ENCODE measurements around the gene CAMTA1.
A peak's percentile ranks its signal among the peaks of the same experiment; 100 is the strongest.

The CAMTA1 gene

DNA sequence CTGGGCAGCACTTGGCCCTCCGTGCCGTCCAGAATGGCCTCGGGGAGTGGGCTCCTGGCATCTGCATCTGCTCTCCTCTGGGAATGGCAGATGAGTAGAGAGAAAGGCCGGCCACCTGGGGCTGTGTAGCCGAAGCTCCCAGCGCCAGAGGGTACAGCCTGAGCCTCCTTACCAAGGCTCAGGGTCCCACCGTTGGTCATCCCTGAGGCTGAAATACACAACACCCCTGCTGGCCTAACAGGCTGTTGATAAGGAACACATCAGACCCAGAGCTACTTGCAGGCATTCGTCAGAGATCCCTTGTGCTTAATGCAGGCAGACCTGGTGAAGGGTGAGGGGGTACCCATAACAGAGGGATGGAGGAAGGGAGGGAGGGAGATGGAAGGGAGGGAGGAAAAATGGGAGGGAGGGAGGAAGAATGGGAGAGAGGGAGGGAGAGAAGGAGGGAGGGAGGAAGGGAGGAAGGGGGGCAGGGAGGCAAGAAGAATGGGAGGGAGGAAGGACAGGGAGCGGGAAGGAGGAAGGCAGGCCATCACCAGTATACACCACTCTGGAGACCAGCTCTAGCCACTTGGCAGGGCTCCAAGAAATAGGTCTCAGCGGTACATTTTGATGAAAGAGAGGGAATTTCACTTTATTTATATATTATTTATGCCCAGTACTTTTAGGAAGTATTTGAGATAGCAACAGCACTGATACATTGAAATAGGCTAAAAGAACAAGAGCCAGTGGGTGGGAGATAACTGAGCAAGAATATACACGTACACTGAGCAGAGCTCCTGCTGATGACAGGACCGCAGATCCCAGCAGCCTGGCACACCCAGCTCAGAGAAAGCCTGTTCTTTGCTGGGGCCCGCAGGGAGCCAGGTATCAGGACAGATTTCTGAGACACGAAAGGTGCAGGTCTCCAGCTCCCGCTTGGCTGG is 670.8 kb downstream of the CAMTA1 start:
- no peak for DNase-seq (ENCODE audit: low read depth)

DNA sequence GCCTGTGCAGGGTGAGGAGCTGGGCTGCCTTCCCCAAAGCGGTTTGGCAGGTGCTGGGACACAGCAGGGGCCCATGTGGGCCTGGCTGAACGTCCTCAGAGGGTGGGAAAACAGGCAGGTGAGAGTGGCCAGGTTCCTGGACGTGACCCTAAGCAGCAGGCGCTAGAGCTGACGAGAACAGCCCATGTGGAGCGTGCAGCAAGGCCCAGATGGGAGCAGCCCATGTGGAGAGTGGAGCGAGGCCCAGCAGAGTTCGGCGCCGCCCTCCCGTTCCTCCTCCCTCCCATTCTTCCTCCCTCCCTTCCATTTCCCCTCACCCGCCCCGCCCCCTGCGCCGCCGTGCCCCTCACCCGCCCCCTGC is 671.4 kb downstream of the CAMTA1 start:
- DNase-seq (ENCODE audit: low read depth) = no peak

DNA sequence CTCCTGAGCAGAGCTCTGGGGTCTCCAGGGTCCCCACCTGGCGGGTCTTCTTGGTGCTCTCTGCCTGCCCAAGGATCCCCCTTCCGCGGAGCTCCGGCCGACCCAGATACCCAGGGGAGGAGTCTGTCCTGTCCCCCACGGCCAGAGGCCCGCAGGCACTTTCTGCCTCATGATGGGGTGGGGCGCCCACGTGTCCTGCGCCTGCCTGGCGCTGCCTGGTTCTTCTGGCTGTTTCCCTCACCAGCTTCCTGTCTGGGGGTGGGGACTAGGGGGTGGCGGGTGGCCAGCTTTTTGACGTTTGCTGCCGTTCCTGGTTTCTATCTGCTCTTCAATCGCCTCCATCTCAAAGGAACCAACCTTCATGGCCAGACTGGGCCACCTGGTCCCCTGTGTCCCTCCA is 672.6 kb downstream of the CAMTA1 start:
- DNase-seq (ENCODE audit: low read depth) = no peak

DNA sequence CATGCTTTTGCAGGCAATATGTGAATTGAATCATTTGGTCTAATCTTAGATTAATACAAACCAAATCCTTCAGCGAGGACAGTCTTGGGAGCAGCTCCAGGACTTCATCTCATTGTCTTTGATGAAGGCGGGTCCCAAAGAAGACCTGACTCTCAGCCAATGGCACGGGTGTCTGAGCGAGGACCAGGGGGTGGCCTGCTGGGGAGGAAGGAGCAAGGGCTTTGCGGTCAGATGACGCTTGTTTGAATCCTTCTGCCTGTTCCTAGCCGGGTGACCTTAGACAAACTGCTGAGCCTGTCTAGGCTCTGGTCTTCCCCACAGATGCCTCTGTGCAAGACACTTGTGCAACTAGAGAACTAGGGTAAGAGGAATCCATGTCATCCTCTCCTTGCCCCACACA is 673.7 kb downstream of the CAMTA1 start:
- no peak for DNase-seq (ENCODE audit: low read depth)

DNA sequence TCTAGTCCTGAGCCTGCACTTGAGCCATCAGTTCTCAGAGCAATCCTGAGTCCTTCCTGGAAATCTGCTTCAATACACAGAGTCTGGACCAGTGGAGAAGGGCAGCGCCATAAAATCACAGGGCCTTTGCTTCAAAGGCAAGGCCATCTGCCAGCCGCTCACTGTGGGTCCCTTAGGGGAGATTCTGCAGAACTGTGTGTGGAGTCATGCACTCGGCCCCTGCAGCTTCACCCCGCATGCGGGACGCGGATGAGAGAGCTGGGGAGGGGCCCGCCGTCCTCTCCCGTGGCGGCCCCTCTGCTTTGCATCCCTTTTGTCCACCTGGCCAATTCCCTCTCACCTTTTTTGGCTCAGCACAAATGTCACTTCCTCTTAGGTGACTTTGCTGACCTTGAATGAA is 674.7 kb downstream of the CAMTA1 start:
- DNase-seq (ENCODE audit: low read depth) = no peak

DNA sequence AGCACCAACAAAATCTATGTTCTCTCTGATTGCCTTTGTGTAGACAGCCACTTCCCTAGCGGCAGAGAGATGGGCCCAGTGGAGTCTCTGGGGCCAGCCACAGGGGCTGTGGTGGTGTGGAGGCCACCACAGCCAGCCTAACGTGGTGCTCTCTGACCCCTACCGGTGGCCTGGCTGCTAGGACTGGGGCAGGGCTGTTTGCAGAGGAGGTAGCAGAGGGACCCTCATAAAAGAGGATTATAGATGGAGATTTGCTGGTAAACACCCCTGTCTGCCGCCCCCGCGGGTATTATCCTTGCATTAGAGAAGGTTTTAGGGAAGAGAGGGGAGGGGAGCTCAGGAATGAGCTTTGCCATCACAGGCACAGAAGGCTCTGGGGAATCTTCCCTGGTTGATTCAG is 675.6 kb downstream of the CAMTA1 start:
- DNase-seq (ENCODE audit: low read depth) = no peak

DNA sequence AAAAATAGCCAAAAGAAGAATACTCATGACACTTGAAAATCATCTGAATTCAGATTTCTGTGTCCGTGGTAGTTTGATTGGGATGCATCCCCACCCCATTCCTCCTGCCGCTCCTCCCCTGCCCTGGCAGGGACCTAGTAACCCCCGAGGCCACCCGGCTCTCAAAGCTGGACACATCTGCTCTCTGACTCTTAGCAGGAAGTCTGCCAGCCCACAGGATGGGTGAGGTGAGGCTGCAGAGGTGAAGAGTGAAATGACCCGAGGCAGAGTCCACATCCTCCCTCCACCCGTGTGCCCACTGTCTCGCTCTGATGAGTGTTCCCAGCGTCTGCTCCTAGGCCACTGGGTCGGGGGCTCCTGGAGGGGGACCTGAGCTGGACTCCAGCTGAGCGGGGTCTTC is 677.4 kb downstream of the CAMTA1 start:
- no peak for DNase-seq (ENCODE audit: low read depth)

DNA sequence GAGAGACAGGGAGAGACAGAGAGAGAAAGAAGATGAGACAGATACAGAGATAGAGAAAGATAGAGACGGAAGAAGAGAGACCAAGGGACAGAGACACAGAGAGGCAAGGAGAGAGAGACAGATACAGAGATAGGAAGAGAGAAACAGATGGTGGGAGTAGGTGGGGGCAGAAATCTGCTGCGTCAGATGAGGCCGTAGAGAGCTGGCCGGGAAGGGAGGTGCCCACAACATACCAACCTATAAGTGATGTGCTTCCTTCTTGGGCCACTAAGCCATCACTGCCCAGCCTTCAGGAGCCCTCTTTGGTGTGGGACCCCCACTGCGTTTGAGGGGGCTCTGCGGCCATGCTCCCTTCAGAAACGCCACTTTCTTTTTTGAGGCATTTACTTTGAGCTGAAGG is 678.3 kb downstream of the CAMTA1 start:
- no peak for DNase-seq (ENCODE audit: low read depth)

DNA sequence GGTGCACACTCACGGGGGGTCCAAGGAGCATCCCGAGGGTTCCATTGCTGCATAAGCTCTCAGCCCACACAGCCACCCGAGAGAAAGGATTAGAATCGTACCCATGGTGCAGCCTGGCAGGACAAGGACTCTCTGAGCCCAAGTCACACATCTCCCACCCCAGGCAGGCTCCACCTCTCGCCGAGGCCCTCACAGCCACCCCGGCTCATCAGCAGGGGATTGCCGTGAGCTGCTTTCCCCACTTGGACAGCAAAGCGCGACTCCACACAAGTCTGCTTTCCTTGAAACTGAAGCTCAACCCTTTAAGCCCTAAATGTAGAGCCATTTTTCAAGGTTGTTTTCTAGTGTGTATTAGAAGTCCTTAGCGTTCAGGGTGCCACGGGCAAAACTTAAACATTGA is 679.5 kb downstream of the CAMTA1 start:
- DNase-seq (ENCODE audit: low read depth) = no peak

DNA sequence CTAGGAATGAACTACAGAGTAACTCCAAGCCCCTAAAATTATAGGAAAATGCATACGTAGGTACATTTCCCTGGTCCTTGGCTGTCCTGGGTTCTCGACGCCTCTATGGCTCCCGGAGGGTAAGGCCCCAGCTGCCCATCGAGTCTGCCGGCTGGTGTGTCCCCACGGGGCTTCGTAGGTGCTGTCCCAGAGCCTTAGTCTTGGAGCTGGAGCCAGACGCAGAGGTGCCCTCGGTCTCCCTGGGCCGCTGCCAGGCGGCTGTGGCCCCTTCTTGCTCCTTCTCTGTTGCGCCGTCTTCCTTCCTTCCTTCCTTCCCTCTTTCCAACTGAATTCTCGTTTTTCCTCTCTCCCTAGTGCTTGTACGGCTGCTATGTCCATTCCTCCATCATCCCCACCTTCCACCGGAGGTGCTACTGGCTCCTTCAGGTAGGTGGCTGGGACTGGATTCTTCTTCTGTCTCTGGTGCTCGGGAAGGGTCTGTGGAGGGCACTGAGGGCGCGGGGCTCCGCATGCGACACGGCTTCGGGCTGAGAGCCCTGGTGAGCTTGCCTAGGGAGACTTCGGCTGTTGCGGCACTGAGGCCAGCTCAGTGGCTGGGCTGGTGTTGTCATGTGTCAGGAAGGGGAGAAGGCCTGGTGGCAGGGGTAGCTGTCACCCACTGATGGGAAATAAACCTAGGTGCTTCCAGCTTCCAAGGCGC is 682.4 kb downstream of the CAMTA1 start:
- DNase-seq (ENCODE audit: low read depth) = no peak

DNA sequence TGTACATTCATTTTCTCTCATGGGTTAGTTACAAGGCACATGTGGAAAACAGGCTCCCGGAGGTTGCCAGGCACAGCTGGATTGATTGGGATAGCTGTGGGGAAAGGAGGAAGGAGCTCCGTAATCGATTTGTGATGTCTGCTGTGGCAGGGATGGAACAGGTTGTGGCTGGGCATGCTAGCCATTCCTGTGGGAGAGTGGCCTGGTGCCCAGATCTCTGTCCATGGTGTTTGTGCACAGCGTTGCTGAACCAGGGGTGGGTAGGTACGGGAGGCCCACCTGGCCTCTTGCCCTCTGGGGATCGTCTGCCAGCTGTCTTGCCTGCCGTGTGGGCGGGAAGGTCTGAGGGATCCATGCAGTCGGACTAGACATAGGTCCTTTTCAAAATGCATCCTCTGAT is 683.0 kb downstream of the CAMTA1 start:
- no peak for DNase-seq (ENCODE audit: low read depth)

DNA sequence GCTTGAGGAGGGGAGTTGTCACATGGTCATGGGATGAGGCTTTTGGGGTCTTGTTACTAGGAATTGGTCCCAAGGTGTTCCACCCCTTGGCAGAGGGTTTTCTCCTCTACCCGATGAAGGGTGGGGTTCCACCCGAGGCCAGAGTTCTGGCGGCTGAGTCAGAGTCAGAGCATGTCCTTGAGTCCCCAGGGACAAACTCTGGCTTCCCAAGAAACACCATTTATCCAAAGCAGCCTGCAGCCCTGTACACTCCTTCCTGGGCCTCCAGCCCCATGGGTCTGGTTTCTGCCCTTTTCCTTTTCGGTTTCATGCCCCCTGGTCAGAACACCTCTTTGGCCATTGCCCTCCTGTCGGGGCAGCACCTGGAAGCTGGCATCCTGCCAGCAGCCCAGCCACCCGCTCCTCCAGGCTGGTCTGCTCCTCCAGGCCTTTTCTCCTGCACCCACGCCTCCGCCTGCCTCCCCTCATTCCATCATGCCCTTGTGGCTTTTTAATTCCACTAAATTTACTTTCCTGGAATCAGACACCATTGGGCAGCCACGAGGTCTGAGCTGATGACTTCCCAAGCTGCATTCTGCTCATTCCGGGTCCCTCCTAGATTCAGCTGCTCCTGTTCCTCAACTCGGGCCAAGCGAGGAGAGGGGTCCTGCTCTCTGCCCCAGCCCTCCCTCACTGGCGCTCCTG is 684.1 kb downstream of the CAMTA1 start:
- peak; percentile 50 for DNase-seq (ENCODE audit: low read depth)

DNA sequence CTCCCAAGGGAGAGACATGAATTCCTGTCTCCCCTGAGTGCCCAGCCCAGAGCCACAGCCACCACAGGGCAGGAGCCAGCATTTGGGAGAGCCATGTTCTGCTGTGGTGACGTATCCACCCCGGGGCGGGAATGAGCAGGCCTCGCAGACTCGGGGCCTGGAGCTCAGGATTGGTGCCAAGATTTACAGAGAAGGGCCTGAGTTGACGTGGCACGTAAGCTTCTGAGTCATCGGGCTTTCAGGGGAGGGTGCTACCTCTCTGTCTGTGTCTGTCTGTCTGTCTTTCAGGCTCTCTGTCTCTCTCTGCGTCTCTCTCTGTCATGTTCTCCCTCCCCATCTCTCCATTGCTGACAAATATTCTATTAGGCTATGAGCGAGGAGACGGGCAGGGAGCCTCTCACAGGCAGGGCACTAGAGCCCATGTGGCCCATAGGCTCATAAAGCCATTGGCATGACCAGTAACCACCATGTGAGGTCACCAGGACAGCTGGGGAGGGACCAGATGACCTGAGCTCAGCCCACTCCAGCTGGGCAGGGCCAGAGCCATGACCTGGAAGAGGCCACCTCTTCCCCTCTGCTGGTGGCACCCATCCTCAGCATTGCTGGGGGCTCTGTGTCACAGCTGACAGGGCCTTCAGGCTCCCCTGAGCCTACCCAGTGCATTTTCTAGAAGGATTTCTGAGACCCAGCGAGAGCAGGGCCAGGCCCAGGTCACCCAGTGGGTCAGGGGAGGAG is 685.8 kb downstream of the CAMTA1 start:
- peak; percentile 97 for DNase-seq (ENCODE audit: low read depth)

DNA sequence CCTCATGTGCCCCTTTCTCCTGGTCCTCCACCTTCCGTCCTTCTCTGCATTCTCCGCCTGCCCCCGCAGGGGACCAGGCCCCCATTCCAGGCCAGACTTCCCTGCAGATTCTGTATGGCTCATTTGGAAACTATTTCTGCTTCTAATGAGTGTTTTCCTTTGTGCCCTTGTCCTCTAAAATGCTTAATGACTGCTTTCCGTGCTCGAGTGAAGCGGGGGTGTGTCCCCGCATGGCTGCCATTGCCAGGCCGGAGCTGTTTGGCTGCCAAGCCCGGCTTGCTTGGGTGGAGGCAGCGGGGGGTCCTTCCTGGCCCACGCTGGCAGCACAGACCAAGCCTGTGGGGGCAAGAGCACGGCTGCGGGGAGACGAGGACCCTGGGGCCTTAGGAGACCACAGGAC is 686.6 kb downstream of the CAMTA1 start:
- DNase-seq (ENCODE audit: low read depth) = no peak

DNA sequence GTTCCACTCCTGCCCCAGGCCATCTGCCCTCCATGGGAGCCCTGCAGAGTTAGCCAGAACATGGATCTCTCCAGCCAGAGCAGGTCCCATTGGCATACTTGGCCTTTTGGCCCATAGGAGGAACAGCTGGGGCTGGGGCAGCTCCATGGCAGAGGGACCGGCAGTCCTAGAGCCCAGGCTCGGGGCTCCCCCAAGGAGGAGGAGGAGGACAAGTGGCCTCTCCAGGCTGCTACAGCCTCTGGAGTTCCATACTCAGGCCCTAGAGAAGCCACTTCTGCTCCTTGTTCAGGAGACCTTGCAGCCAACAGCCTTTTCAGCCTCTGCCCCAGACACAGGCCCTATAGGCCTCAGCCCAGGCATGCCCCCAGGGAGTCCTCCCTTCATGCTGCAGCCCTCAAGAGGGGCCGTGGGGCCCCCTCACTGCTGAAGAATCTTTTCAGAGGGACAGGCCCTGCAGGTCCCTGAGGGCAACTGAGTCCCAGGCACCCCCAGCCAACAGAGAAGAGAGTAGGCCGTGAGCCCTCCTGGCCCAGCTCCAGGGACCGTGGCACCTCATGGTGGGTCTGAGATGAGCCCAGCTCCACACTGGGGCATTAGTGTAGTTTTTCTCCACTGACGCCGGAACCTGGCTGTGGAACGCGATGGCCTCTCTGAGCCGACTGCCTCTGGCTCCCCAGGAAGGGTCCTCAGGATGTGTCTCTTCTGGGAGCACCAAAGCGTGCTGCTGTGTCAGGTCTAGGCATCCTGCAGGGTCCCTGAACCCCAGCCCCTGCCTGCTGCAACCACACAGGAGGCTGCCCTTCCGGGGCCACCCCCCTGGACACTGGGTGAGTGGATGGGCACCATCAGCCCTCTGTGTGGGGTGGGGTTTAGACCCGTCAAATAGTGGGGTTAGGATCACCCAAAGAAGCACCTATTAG is 688.2 kb downstream of the CAMTA1 start:
- no peak for DNase-seq (ENCODE audit: low read depth)

DNA sequence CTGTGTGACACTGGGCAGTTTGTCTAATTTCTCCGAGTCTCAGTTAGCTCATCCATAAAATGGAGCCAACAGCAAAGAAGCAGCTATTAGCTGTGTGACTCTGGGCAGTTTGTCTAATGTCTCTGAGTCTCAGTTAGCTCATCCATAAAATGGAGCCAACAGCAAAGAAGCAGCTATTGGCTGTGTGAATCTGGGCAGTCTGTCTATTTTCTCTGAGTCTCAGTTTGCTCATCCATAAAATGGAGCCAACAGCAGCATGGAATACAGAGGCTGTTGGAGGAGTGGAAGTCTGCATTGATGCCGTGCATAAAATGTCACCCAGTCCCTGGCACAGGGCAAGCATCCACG is 688.9 kb downstream of the CAMTA1 start:
- DNase-seq (ENCODE audit: low read depth) = no peak

DNA sequence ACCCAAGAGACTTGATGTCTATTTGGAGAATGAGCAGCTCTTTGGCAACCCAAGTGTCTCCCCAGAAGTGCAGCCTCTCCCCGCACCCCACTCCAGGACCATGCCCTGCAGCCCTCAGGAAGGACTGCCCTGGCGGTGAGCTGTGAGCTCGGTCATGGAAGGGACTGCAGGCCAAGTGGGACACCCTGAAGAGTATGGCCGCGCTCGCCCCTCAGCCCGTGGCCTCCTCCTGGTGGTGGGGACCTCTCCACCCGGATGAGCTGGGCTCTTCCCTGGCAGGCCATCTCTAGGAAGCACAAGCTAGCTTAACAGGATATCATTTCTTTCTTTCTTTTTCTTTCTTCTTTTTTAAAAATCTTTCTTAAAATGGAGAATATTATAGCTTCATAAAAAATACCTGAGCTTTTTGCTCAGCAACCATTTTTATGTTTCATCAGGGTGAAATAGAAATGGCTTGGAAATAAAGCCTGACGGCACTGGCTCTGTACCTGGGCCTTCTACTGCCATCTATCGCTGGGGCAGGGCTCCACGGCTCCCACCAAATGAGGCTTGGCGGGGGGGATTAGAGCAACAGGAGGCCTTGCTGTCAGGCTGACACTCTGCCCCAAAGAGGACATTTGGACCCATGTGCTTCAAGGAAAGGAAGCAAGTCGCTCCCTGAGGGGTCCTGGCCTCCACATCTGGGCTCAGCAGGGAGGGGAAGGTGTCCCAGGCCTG is 689.7 kb downstream of the CAMTA1 start:
- DNase-seq (ENCODE audit: low read depth) = no peak

DNA sequence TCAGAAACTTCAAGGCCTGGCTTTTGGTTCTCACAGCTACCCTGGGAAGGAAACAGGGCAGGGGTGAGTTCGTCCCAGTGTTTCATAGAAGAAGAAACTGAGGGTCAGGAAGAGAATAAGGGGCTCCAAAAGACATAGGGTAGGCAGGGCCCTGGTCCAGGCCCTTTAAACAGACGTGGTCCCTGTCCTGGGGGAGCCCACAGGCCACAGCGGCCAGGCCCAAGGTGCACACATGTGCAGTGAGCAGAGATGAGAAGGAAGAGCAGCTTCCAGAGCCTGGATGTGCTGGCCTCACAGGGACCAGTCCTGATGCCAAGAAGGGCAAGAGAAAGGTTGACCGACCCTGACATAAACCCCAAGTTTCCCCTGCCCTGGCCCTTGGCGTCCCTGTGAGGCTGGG is 690.4 kb downstream of the CAMTA1 start:
- no peak for DNase-seq (ENCODE audit: low read depth)

DNA sequence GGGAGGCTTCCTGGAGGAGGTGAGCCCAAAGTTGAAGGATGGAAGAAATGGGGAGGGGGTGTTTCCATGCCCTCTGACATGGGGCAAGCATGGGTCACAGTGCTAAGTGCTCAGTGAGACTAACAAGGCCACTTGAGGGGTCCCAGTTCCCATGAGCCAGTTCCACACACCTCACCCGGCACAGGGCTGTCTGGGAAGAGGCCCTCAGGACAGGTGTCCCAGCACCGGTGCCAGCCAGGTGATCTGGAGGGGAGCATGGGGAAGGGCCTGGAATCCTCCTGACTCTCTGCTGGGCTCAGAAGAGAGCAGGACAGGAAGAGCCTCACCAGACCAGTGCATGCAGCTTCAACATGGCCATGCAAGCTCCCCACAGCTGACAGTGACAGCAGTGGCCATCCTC is 691.1 kb downstream of the CAMTA1 start:
- no peak for DNase-seq (ENCODE audit: low read depth)

DNA sequence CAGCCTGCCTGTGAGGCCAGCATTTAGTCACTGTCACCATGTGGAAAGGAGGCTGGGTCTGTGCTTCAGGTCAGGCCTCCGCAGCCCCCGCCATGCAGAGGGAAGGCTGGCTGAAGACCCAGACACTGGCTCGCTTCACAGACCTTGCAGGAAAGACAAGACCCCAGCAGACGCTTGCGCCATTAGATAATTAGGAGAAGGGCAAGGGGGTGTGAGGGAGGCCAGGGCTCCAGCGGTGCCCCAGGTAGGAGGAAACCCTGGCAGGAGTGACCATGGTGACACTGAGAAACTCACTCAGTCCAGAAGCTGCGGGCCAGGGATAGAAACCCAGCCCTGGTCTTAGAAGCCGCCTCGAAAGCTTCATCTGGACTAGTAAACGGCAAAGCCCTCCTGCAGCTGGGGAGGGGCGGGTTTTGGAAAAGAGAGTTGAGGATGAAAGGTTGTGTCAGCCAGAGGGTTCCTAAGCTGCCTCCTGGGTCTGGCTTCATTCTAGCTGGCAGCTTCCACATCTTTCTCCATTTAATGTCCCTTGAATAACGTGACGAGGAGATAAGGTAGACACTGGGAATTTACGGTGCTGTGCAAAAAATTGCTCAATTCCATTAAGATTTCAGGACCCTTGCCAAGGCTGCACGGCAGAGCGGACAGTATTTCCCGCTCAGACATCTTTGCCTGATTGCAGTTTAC is 691.8 kb downstream of the CAMTA1 start:
- DNase-seq (ENCODE audit: low read depth) = no peak
